ENCODE data around the gene TMEM150A. TPM values are rescaled to one million over a fixed set of nuclear protein-coding genes. Genes with fewer than 3 reads are reported as not detected.
"Not testable (repeated sequence)": the region's sequence is repeated elsewhere in the genome, so short reads cannot be mapped to it uniquely, and the experiment has no call there.

The TMEM150A gene
- total RNA-seq, 1 donor from 2014 or later, result 6.2 TPM

DNA sequence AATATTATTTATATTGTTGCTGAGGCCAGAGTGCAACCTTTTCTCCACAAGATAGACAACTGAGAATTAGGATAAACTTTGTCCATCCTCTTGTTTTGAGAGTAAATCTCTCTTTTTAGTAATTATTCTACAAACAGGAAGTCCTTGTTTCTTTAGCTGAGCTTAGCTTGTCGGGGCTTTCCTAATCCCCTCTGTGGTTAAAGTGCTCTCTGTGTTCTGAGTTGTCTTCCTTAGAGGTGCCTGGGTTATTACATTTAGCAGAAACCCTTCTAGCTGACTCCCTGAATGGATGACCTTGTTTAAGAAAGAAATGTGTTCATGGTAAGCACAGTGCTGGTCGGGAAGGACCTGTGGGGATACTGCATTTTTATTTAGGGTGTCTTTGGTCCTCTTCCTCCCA is 26.2 kb upstream of the TMEM150A start:
- Mint-ChIP-seq H3K27me3 (no peaks in the 10 kb centered on the region), H3K27ac (peak overlapping the region; percentile 39), H3K4me3 (peak overlapping the region; percentile 6), H3K9me3 (no peaks in the 10 kb centered on the region), H3K36me3 (ENCODE audit: low read depth) (peaks cover 72% of the 10 kb centered on the region), H3K4me1 (peaks cover 14% of the 10 kb centered on the region)
- no peak for DNase-seq
- intact Hi-C loops (cut with micrococcal nuclease), result no loop called here

DNA sequence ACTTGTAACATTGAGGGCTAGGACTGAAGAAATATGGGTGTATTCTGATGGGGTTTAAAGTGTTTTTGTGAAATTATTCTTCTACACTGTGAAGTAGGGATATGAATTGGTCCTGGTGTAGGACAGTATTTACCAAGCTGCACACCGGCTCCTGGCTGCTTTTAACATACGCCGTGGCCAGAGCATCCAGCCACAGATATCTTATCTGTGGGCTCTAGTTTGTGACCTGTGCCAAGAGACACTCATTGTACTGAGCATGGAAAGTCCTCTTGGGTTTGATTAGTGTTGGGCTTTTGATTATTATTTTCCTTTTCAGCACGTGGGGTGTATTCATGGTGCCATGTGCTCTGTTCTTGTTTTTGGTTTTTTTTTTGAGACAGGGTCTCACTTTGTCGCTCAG is 21.5 kb upstream of the TMEM150A start:
- intact Hi-C loops (cut with micrococcal nuclease), result no loop called here
- Mint-ChIP-seq H3K27me3 (no peaks in the 10 kb centered on the region), H3K4me3 (no peak overlapping the region), H3K9me3 (no peaks in the 10 kb centered on the region), H3K36me3 (ENCODE audit: low read depth) (peaks cover 57% of the 10 kb centered on the region), H3K27ac (peak overlapping the region; percentile 41), H3K4me1 (peaks cover 20% of the 10 kb centered on the region)
- DNase-seq, result no peak

DNA sequence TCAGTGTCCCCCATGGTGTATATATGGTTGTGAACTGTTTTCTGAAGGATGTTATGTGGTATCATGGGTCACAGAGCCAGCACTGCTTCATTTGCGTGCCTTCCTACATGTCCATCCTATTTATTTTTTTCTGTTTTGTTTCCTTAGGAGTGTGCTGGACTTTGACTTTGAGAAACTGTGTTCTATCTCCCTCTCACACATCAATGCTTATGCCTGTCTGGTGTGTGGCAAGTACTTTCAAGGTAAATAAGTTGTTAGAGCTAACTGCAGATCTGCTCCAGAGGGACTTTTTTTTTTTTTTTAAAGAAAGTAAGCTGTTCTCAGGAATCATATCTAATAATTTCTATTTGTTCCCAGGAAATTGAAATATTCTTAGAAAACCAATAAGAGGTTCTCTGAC is 18.8 kb upstream of the TMEM150A start:
- DNase-seq, result no peak
- H3K27me3 Mint-ChIP-seq, result no peaks in the 10 kb centered on the region
- intact Hi-C loops (cut with micrococcal nuclease), result no loop called here
- no peak overlapping the region for H3K4me3 Mint-ChIP-seq
- H3K4me1 Mint-ChIP-seq, result peaks cover 19% of the 10 kb centered on the region
- H3K27ac Mint-ChIP-seq, result no peak overlapping the region
- peaks cover 52% of the 10 kb centered on the region for H3K36me3 Mint-ChIP-seq (ENCODE audit: low read depth)
- no peaks in the 10 kb centered on the region for H3K9me3 Mint-ChIP-seq

DNA sequence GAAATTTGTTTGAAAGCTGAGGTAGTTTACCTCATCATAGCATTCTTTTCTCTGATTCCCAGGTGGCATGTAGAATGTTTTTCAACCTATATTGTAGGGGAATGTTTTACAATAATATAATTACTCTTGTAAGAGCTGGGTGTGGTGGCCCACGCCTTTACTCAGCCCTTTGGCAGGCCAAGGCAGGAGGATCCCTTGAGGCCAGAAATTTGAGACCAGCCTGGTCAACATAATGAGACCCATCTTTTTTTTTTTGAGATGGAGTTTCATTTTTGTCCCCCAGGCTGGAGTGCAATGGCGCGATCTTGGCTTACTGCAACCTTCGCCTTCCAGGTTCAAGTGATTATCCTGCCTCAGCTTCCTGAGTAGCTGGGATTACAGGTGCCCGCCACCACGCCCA is 17.1 kb upstream of the TMEM150A start:
- no peak overlapping the region for H3K27ac Mint-ChIP-seq
- intact Hi-C loops (cut with micrococcal nuclease), result loop anchor here (5.0 to 10.0 kb wide), 2 partner anchors 488 to 575 kb away; partner anchors contain the start of genes IMMT, MRPL35, POLR1A and PTCD3
- peaks cover 39% of the 10 kb centered on the region for H3K36me3 Mint-ChIP-seq (ENCODE audit: low read depth)
- H3K4me3 Mint-ChIP-seq, result no peak overlapping the region
- no peaks in the 10 kb centered on the region for H3K27me3 Mint-ChIP-seq
- no peak for DNase-seq
- peaks cover 19% of the 10 kb centered on the region for H3K4me1 Mint-ChIP-seq
- no peaks in the 10 kb centered on the region for H3K9me3 Mint-ChIP-seq

- H3K36me3 Mint-ChIP-seq (ENCODE audit: low read depth), result peaks cover 22% of the 10 kb centered on the region
These were observed 15.2 kb upstream of the TMEM150A start for GRCh38 chr2:85617723-85618122.

DNA sequence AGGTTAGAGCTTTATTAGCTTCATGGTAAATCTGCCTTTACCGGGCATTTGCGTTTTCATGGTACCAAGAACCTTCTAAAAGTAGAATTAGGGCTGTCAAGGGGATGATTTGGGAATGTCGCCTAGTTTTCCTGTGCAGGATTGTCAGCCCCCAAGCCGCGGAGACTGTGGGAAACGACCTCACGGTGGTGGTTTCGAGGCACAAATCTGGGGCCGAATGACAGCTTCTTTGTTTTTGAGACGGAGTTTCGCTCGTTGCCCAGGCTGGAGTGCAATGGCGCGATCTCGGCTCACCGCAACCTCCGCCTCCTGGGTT is 12.9 kb upstream of the TMEM150A start:
- peaks cover 20% of the 10 kb centered on the region for H3K36me3 Mint-ChIP-seq (ENCODE audit: low read depth)
- DNase-seq, result no peak
- peaks cover 14% of the 10 kb centered on the region for H3K4me1 Mint-ChIP-seq
- H3K9me3 Mint-ChIP-seq, result no peaks in the 10 kb centered on the region
- H3K27me3 Mint-ChIP-seq, result no peaks in the 10 kb centered on the region
- no peak overlapping the region for H3K4me3 Mint-ChIP-seq
- H3K27ac Mint-ChIP-seq, result peak overlapping the region; percentile 98
- intact Hi-C loops (cut with micrococcal nuclease), result loop anchor here (5.0 to 10.0 kb wide), 2 partner anchors 492 to 579 kb away; partner anchors contain the start of genes IMMT, MRPL35, POLR1A and PTCD3

More at GRCh38 chr2:85617723-85618122, 15.2 kb upstream of the TMEM150A start:
- DNase-seq, H3K9me3 Mint-ChIP-seq, H3K27me3 Mint-ChIP-seq, H3K27ac Mint-ChIP-seq: not testable (repeated sequence)
- H3K4me1 Mint-ChIP-seq, result peaks cover 15% of the 10 kb centered on the region
- intact Hi-C loops (cut with micrococcal nuclease), result loop anchor here (2.0 to 10.0 kb wide), 3 partner anchors 57 to 577 kb away; partner anchors contain the start of genes GGCX, IMMT, MRPL35 and POLR1A
- H3K4me3 Mint-ChIP-seq, result peak overlapping the region; percentile 95

DNA sequence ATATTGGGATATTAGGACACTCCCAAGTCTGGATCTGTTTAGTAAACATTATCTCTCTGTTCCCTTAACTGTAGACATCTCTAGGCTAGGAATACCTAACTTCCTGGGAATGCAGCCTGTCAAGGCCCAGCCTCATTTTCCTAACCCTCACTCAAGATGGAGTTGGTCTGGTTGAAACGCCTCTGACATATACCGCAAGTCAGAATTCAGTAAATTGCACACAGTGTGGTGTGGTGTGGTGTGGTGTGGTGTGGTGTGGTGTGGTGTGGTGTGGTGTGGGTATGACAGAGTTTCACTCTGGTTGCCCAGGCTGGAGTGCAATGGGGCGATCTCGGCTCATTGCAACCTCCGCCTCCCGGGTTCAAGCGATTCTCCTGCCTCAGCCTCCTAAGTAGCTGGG is 12.3 kb upstream of the TMEM150A start:
- not testable (repeated sequence) for H3K4me3 Mint-ChIP-seq, H3K27me3 Mint-ChIP-seq, H3K27ac Mint-ChIP-seq, H3K9me3 Mint-ChIP-seq
- Mint-ChIP-seq H3K4me1 (peaks cover 17% of the 10 kb centered on the region), H3K36me3 (ENCODE audit: low read depth) (peaks cover 23% of the 10 kb centered on the region)
- DNase-seq, result peak; percentile 62
- intact Hi-C loops (cut with micrococcal nuclease), result loop anchor here (5.0 to 10.0 kb wide), 3 partner anchors 77 to 580 kb away; partner anchors contain the start of genes IMMT, MAT2A, MRPL35 and POLR1A

DNA sequence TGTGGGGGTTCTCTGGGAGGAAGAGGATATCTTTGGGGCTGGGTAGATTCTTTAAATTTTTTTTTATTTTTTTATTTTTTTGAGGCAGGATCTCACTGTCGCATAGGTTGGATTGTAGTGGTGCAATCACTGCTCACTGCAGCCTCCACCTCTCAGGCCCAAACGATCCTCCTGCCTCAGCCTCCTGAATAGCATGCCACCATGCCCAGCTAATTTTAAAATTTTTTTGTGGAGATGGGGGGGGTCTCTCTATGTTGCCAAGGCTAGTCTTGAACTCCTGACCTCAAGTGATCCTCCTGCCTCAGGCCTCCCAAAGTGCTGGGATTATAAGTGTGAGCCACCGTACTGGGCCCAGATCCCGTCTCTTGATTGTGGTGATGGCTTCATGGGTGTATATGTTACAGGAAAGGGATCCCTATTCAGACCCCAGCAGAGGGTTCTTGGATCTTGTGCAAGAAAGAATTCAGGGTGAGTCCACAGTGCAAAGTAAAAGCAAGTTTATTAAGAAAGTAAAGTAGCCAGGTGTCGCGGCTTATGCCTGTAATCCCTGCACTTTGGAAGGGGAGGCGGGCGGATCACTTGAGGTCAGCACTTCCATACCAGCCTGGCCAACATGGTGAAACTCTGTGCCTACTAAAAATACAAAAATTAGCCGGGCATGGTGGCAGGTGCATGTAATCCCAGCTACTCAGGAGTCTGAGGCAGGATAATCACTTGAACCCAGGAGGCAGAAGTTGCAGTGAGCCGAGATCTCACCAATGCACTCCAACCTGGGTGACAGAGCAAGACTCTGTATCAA is 11.4 kb upstream of the TMEM150A start:
- intact Hi-C loops (cut with micrococcal nuclease), result loop anchor here (5.0 to 10.0 kb wide), 2 partner anchors 77 to 581 kb away; partner anchors contain the start of genes IMMT, MAT2A and MRPL35
- H3K27me3 Mint-ChIP-seq, result no peaks in the 10 kb centered on the region
- no peak overlapping the region for H3K4me3 Mint-ChIP-seq
- peak; percentile 56 for DNase-seq
- no peaks in the 10 kb centered on the region for H3K9me3 Mint-ChIP-seq
- H3K4me1 Mint-ChIP-seq, result peaks cover 19% of the 10 kb centered on the region
- H3K36me3 Mint-ChIP-seq (ENCODE audit: low read depth), result peaks cover 23% of the 10 kb centered on the region
- H3K27ac Mint-ChIP-seq, result no peak overlapping the region

- Mint-ChIP-seq H3K27me3 (no peaks in the 10 kb centered on the region), H3K9me3 (no peaks in the 10 kb centered on the region), H3K4me3 (peak within 1 kb of the TSS; percentile 92), H3K36me3 (ENCODE audit: low read depth) (peaks cover 30% of the 10 kb centered on the region), H3K27ac (peak within 1 kb of the TSS; percentile 91), H3K4me1 (peaks cover 13% of the 10 kb centered on the region)
- peak; percentile 97 for DNase-seq
- intact Hi-C loops (cut with micrococcal nuclease), result loop anchor here (1.0 to 10.0 kb wide), 3 partner anchors 10 to 583 kb away; partner anchors contain the start of genes IMMT, MAT2A, MRPL35 and TMEM150A
These were observed 9.4 kb upstream of the TMEM150A start, which contains the start of gene C2orf68 for GRCh38 chr2:85611705-85612587. Gene C2orf68, minus strand, starts transcription at chr2:85612066. Its CDS starts 82 bp downstream, at chr2:85611984.

- intact Hi-C loops (cut with micrococcal nuclease), result loop anchor here (5.0 to 10.0 kb wide), 2 partner anchors 74 to 584 kb away; partner anchors contain the start of genes IMMT, MAT2A and MRPL35
- Mint-ChIP-seq H3K9me3 (no peaks in the 10 kb centered on the region), H3K4me3 (peak overlapping the region; percentile 92), H3K36me3 (ENCODE audit: low read depth) (peaks cover 31% of the 10 kb centered on the region), H3K27ac (peak overlapping the region; percentile 86), H3K4me1 (peaks cover 13% of the 10 kb centered on the region), H3K27me3 (no peaks in the 10 kb centered on the region)
- DNase-seq, result no peak
These were observed 8.8 kb upstream of the TMEM150A start for GRCh38 chr2:85611217-85611704.

GRCh38 chr2:85607268-85608215 is 5.0 kb upstream of the TMEM150A start:
- H3K27me3 Mint-ChIP-seq, result peaks cover 1% of the 10 kb centered on the region
- H3K4me1 Mint-ChIP-seq, result peaks cover 22% of the 10 kb centered on the region
- H3K36me3 Mint-ChIP-seq (ENCODE audit: low read depth), result peaks cover 34% of the 10 kb centered on the region
- no peak overlapping the region for H3K27ac Mint-ChIP-seq
- DNase-seq, result no peak
- intact Hi-C loops (cut with micrococcal nuclease), result no loop called here
- no peak overlapping the region for H3K4me3 Mint-ChIP-seq
- no peaks in the 10 kb centered on the region for H3K9me3 Mint-ChIP-seq

DNA sequence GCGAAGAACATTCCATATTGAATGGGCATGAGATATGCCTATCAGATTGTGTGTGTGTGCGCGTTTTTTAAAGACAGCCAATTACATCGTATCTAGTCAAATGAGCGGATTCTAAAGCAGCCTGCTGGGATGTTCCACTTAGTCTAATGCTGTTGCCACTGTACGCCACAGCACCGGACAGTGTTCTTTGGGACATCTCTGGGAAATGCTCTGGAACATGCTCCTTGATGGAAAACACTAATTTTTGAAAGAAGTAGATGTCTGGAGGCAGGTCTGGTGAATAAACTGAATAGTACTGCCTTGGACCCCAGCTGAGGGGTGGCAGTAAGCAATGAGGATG is 3.6 kb upstream of the TMEM150A start:
- H3K27ac Mint-ChIP-seq, result no peak overlapping the region

More for the DNA sequence above, 3.6 kb upstream of the TMEM150A start:
- Mint-ChIP-seq H3K36me3 (ENCODE audit: low read depth) (peaks cover 31% of the 10 kb centered on the region), H3K4me1 (peaks cover 26% of the 10 kb centered on the region), H3K4me3 (no peak overlapping the region), H3K9me3 (no peaks in the 10 kb centered on the region), H3K27me3 (peaks cover 1% of the 10 kb centered on the region)
- intact Hi-C loops (cut with micrococcal nuclease), result no loop called here
- no peak for DNase-seq
